IMR-90 (cell line): ENCODE results near the gene PARD3. TPM values are rescaled to one million over a fixed set of nuclear protein-coding genes. Genes with fewer than 3 reads are reported as not detected.
A peak's percentile ranks its signal among the peaks of the same experiment; 100 is the strongest.

Source experiments
- ATAC-seq: fragments of 200-7000 bp; cut with Tn5 transposase; 2 replicates; pipeline ENCODE4 v1.9.1; 2020; ENCODE audit warnings: low read depth, mild to moderate bottlenecking, moderate library complexity
- BruUV-seq: library from RNA; stranded (reverse); fragments of 400-500 nt; replicated peaks from 2 replicates; lab custom pipeline; 2021; lab: Mats Ljungman, UMichigan
- CTCF ChIA-PET: fragments of 300-600 bp; formaldehyde crosslinking; extraction: SDS; loops from one replicate; lab custom pipeline; 2021; ENCODE audit warnings: antibody characterized with exemption; lab: Yijun Ruan, JAX
- POLR2A ChIA-PET: fragments of 300-600 bp; sonication (Branson Sonifier 250); formaldehyde crosslinking; loops from one replicate; lab custom pipeline; 2022; ENCODE audit warnings: antibody characterized with exemption; ENCODE audit not compliant: unreplicated experiment; lab: Charles Lee
- DNase-seq: peaks from one replicate; pipeline ENCODE4 v3.0.0; 2013
- H2AFZ ChIP-seq: replicated peaks from 2 replicates; pipeline ENCODE3; 2013; ENCODE audit warnings: low read length, mild to moderate bottlenecking; ENCODE audit not compliant: poor library complexity
- H2AK5ac ChIP-seq: 2 replicates; pipeline ENCODE4 v1.6.1; 2013; ENCODE audit warnings: low read depth, low read length, inconsistent platforms
- H2AK9ac ChIP-seq: replicated peaks from 2 replicates; pipeline ENCODE3; 2013; ENCODE audit warnings: mild to moderate bottlenecking, low read depth, low read length, moderate library complexity; ENCODE audit not compliant: poor library complexity
- H2BK120ac ChIP-seq: 2 replicates; pipeline ENCODE4 v1.6.1; 2013; ENCODE audit warnings: low read depth, low read length, inconsistent platforms
- H2BK15ac ChIP-seq: 3 replicates; pipeline ENCODE4 v1.6.1; 2013; ENCODE audit warnings: low read depth, low read length, inconsistent platforms
- H2BK20ac ChIP-seq: 2 replicates; pipeline ENCODE4 v1.6.1; 2013; ENCODE audit warnings: low read depth, mild to moderate bottlenecking, inconsistent platforms, low read length, moderate library complexity
- H2BK5ac ChIP-seq: 2 replicates; pipeline ENCODE4 v1.6.1; 2013; ENCODE audit warnings: mild to moderate bottlenecking, low read depth, low read length, inconsistent platforms; ENCODE audit not compliant: poor library complexity, severe bottlenecking
- H3K14ac ChIP-seq: replicated peaks from 2 replicates; pipeline ENCODE4 v1.6.1; 2013; ENCODE audit warnings: low read depth, low read length, inconsistent platforms
- H3K18ac ChIP-seq: 2 replicates; pipeline ENCODE4 v1.6.1; 2013; ENCODE audit warnings: low read depth, low read length, control low read depth
- H3K23ac ChIP-seq: 2 replicates; pipeline ENCODE4 v1.6.1; 2013; ENCODE audit warnings: low read depth, low read length, inconsistent platforms
- H3K27ac ChIP-seq: 2 replicates; pipeline ENCODE4 v1.5.1; 2013; ENCODE audit warnings: mild to moderate bottlenecking, control low read depth, low read length; ENCODE audit not compliant: insufficient read depth
- H3K27me3 ChIP-seq: 2 replicates; pipeline ENCODE4 v1.6.1; 2013; ENCODE audit warnings: low read length; ENCODE audit not compliant: control insufficient read depth, insufficient read depth
- H3K36me3 ChIP-seq: 2 replicates; pipeline ENCODE4 v1.6.1; 2013; ENCODE audit warnings: low read length, mixed read lengths; ENCODE audit not compliant: control insufficient read depth, insufficient read depth
- H3K4ac ChIP-seq: 2 replicates; pipeline ENCODE4 v1.6.1; 2013; ENCODE audit warnings: low read depth, low read length, inconsistent platforms
- H3K4me1 ChIP-seq: 2 replicates; pipeline ENCODE4 v1.6.1; 2013; ENCODE audit warnings: low read length, mixed read lengths; ENCODE audit not compliant: control insufficient read depth, insufficient read depth
- H3K4me2 ChIP-seq: 2 replicates; pipeline ENCODE4 v1.6.1; 2013; ENCODE audit warnings: low read depth, mild to moderate bottlenecking, control low read depth, low read length, moderate library complexity
- H3K4me3 ChIP-seq: 2 replicates; pipeline ENCODE4 v1.5.1; 2013; ENCODE audit warnings: low read depth, mild to moderate bottlenecking, control low read depth, low read length, moderate library complexity; ENCODE audit not compliant: insufficient read depth
- H3K56ac ChIP-seq: 2 replicates; pipeline ENCODE4 v1.6.1; 2013; ENCODE audit warnings: low read length, inconsistent platforms; ENCODE audit not compliant: insufficient read depth; ENCODE audit errors: extremely low read depth
- H3K79me1 ChIP-seq, 2 experiments: 2 replicates each; pipeline ENCODE4 v1.6.1; 2013; ENCODE audit warnings: low read length in 2 of 2, inconsistent platforms in 1 of 2, low read depth in 1 of 2
- H3K9ac ChIP-seq: 2 replicates; pipeline ENCODE4 v1.6.1; 2013; ENCODE audit warnings: low read depth, low read length, control low read depth
- H3K9me1 ChIP-seq: 2 replicates; pipeline ENCODE4 v1.6.1; 2013; ENCODE audit warnings: low read length, inconsistent platforms; ENCODE audit not compliant: insufficient read depth
- H3K9me3 ChIP-seq: 2 replicates; pipeline ENCODE4 v1.6.1; 2013; ENCODE audit warnings: low read length; ENCODE audit not compliant: control insufficient read depth, insufficient read depth
- H4K20me1 ChIP-seq: 2 replicates; pipeline ENCODE4 v1.6.1; 2013; ENCODE audit warnings: low read length, inconsistent platforms; ENCODE audit not compliant: insufficient read depth
- H4K5ac ChIP-seq: 2 replicates; pipeline ENCODE4 v1.6.1; 2013; ENCODE audit warnings: mild to moderate bottlenecking, low read depth, low read length, control low read depth
- H4K8ac ChIP-seq, 2 experiments: 2 replicates each; pipeline ENCODE4 v1.6.1; 2013; ENCODE audit warnings: low read depth in 2 of 2, low read length in 2 of 2, control low read depth in 1 of 2, inconsistent platforms in 1 of 2
- H4K91ac ChIP-seq: 2 replicates; pipeline ENCODE4 v1.6.1; 2013; ENCODE audit warnings: low read depth, low read length, inconsistent platforms; ENCODE audit not compliant: insufficient read depth
- CEBPB ChIP-seq: IDR thresholded peaks from 2 replicates; pipeline ENCODE4 v1.6.1; 2012; ENCODE audit warnings: low read depth, low read length, improper control_type of control experiment
- RCOR1 ChIP-seq: IDR thresholded peaks from 2 replicates; pipeline ENCODE4 v1.6.1; 2012; ENCODE audit warnings: mild to moderate bottlenecking, low read length, improper control_type of control experiment; ENCODE audit not compliant: insufficient replicate concordance
- WGBS, 2 experiments: methylation state at CpG; one replicate each; pipeline versions ENCODE4 v1.1.5 to v1.1.7; 2013; ENCODE audit warnings: missing lambda C conversion rate in 2 of 2; ENCODE audit not compliant: insufficient read length in 1 of 2; ENCODE audit errors: extremely low coverage in 2 of 2; 5-methylcytosine and 5-hydroxymethylcytosine counted together
- dilution Hi-C: fragments of 300-500 bp; cut with HindIII; formaldehyde crosslinking; loops from one replicate; pipeline ENCODE4 v1.14.3; 2018; ENCODE audit warnings: low sequenced_read_pairs; ENCODE audit not compliant: unreplicated experiment
- in situ Hi-C: fragments of 300-500 bp; cut with MboI; formaldehyde crosslinking; loops from 3 replicates; pipeline ENCODE4 v1.14.3; 2019; ENCODE audit warnings: low sequenced_read_pairs, inconsistent platforms, mixed read lengths
- intact Hi-C: fragments of 100-400 bp; cut with micrococcal nuclease; formaldehyde crosslinking; loops from 2 replicates; pipeline ENCODE4 v1.10.0; 2022
- polyA plus RNA-seq, 3 experiments: library from polyadenylated mRNA; depleted of rRNA; stranded (reverse); fragments of >200 nt; gene quantifications; 2 replicates each; pipeline ENCODE4 v1.2.3, GENCODE V29; 2012; ENCODE audit warnings: low replicate concordance in 1 of 3
- total RNA-seq: library from RNA; depleted of rRNA; stranded (reverse); fragments of >200 nt; gene quantifications from 2 replicates; pipeline ENCODE4 v1.2.3, GENCODE V29; 2012

PARD3 gene
- total and polyA plus RNA-seq, 2 of the 4 experiments (the other 2 are of a cell fraction) = 14.6 to 37.5 TPM

GRCh38 chr10:34731885-34732701 lies 83.0 kb downstream of the PARD3 start:
- no peak for ATAC-seq
- Histone ChIP-seq H3K4me3 (no peak overlapping the region), H3K9ac (no peak overlapping the region)

More at GRCh38 chr10:34731885-34732701, 83.0 kb downstream of the PARD3 start:
- H3K9me1 ChIP-seq = peaks cover 7% of the 10 kb centered on the region
- H4K5ac ChIP-seq = no peak overlapping the region
- peaks cover 7% of the 10 kb centered on the region for H3K4me1 ChIP-seq
- no peaks in the 10 kb centered on the region for H3K36me3 ChIP-seq
- no peak overlapping the region for H2AK5ac ChIP-seq
- no peak overlapping the region for H2AFZ ChIP-seq
- in situ Hi-C loops (no loop called here), dilution Hi-C loops (no loop called here), intact Hi-C loops (no loop called here)
- H2BK20ac ChIP-seq = no peak overlapping the region
- no peak overlapping the region for H4K91ac ChIP-seq
- no peak overlapping the region for H2BK5ac ChIP-seq
- H3K4me2 ChIP-seq = peak overlapping the region; percentile 34; the same call in 1 of the 2 replicates
- ChIA-PET CTCF (interaction anchor here (0.6 to 2.2 kb wide), 8 partner anchors 8 to 170 kb away, joined by 3 to 10 read pairs (median 3); no protein-coding TSS in a partner anchor), POLR2A (no interaction called here)
- peak; percentile 61 for DNase-seq
- 100% methylated on average over 2 of the region's 7 CpGs; no CpG with 5 or more reads in 1 of the 2 experiments for WGBS, 2 experiments
- no peak overlapping the region for H3K23ac ChIP-seq
- H2BK15ac ChIP-seq = no peak overlapping the region
- no peaks in the 10 kb centered on the region for H3K27me3 ChIP-seq
- H3K9me3 ChIP-seq = no peaks in the 10 kb centered on the region
- peaks cover 8% of the 10 kb centered on the region for H4K20me1 ChIP-seq
- H3K56ac ChIP-seq = no peak overlapping the region
- H2AK9ac ChIP-seq = no peak overlapping the region
- H2BK120ac ChIP-seq = no peak overlapping the region
- peaks cover 17 to 44% of the 10 kb centered on the region in 2 experiments; a peak in 3 of 4 replicates for H3K79me1 ChIP-seq
- no TSS peak for BruUV-seq
- H3K4ac ChIP-seq = no peak overlapping the region
- no peak overlapping the region for H3K14ac ChIP-seq
- no peak overlapping the region for H3K18ac ChIP-seq
- no peak overlapping the region; the same call in 1 of the 2 replicates for H3K27ac ChIP-seq
- no peak overlapping the region for H4K8ac ChIP-seq
- TF ChIP-seq RCOR1 (no peak), CEBPB (peak; percentile 53; the same call in 1 of the 2 replicates)
